IMR-90 (cell line): ENCODE measurements around the gene GMNN. TPM values are rescaled to one million over a fixed set of nuclear protein-coding genes. Genes with fewer than 3 reads are reported as not detected.

ENCODE experiments used
- ATAC-seq: fragments of 200-7000 bp; cut with Tn5 transposase; 2 replicates; pipeline ENCODE4 v1.9.1; 2020; ENCODE audit warnings: low read depth, mild to moderate bottlenecking, moderate library complexity
- BruUV-seq: library from RNA; stranded (reverse); fragments of 400-500 nt; replicated peaks from 2 replicates; lab custom pipeline; 2021; lab: Mats Ljungman, UMichigan
- CTCF ChIA-PET: fragments of 300-600 bp; formaldehyde crosslinking; extraction: SDS; loops from one replicate; lab custom pipeline; 2021; ENCODE audit warnings: antibody characterized with exemption; lab: Yijun Ruan, JAX
- POLR2A ChIA-PET: fragments of 300-600 bp; sonication (Branson Sonifier 250); formaldehyde crosslinking; loops from one replicate; lab custom pipeline; 2022; ENCODE audit warnings: antibody characterized with exemption; ENCODE audit not compliant: unreplicated experiment; lab: Charles Lee
- DNase-seq: peaks from one replicate; pipeline ENCODE4 v3.0.0; 2013
- H2AFZ ChIP-seq: replicated peaks from 2 replicates; pipeline ENCODE3; 2013; ENCODE audit warnings: low read length, mild to moderate bottlenecking; ENCODE audit not compliant: poor library complexity
- H2AK5ac ChIP-seq: 2 replicates; pipeline ENCODE4 v1.6.1; 2013; ENCODE audit warnings: low read depth, low read length, inconsistent platforms
- H2AK9ac ChIP-seq: replicated peaks from 2 replicates; pipeline ENCODE3; 2013; ENCODE audit warnings: mild to moderate bottlenecking, low read depth, low read length, moderate library complexity; ENCODE audit not compliant: poor library complexity
- H2BK120ac ChIP-seq: 2 replicates; pipeline ENCODE4 v1.6.1; 2013; ENCODE audit warnings: low read depth, low read length, inconsistent platforms
- H2BK15ac ChIP-seq: 3 replicates; pipeline ENCODE4 v1.6.1; 2013; ENCODE audit warnings: low read depth, low read length, inconsistent platforms
- H2BK20ac ChIP-seq: 2 replicates; pipeline ENCODE4 v1.6.1; 2013; ENCODE audit warnings: low read depth, mild to moderate bottlenecking, inconsistent platforms, low read length, moderate library complexity
- H2BK5ac ChIP-seq: 2 replicates; pipeline ENCODE4 v1.6.1; 2013; ENCODE audit warnings: mild to moderate bottlenecking, low read depth, low read length, inconsistent platforms; ENCODE audit not compliant: poor library complexity, severe bottlenecking
- H3K14ac ChIP-seq: replicated peaks from 2 replicates; pipeline ENCODE4 v1.6.1; 2013; ENCODE audit warnings: low read depth, low read length, inconsistent platforms
- H3K18ac ChIP-seq: 2 replicates; pipeline ENCODE4 v1.6.1; 2013; ENCODE audit warnings: low read depth, low read length, control low read depth
- H3K23ac ChIP-seq: 2 replicates; pipeline ENCODE4 v1.6.1; 2013; ENCODE audit warnings: low read depth, low read length, inconsistent platforms
- H3K27ac ChIP-seq: 2 replicates; pipeline ENCODE4 v1.5.1; 2013; ENCODE audit warnings: mild to moderate bottlenecking, control low read depth, low read length; ENCODE audit not compliant: insufficient read depth
- H3K27me3 ChIP-seq: 2 replicates; pipeline ENCODE4 v1.6.1; 2013; ENCODE audit warnings: low read length; ENCODE audit not compliant: control insufficient read depth, insufficient read depth
- H3K36me3 ChIP-seq: 2 replicates; pipeline ENCODE4 v1.6.1; 2013; ENCODE audit warnings: low read length, mixed read lengths; ENCODE audit not compliant: control insufficient read depth, insufficient read depth
- H3K4ac ChIP-seq: 2 replicates; pipeline ENCODE4 v1.6.1; 2013; ENCODE audit warnings: low read depth, low read length, inconsistent platforms
- H3K4me1 ChIP-seq: 2 replicates; pipeline ENCODE4 v1.6.1; 2013; ENCODE audit warnings: low read length, mixed read lengths; ENCODE audit not compliant: control insufficient read depth, insufficient read depth
- H3K4me2 ChIP-seq: 2 replicates; pipeline ENCODE4 v1.6.1; 2013; ENCODE audit warnings: low read depth, mild to moderate bottlenecking, control low read depth, low read length, moderate library complexity
- H3K4me3 ChIP-seq: 2 replicates; pipeline ENCODE4 v1.5.1; 2013; ENCODE audit warnings: low read depth, mild to moderate bottlenecking, control low read depth, low read length, moderate library complexity; ENCODE audit not compliant: insufficient read depth
- H3K56ac ChIP-seq: 2 replicates; pipeline ENCODE4 v1.6.1; 2013; ENCODE audit warnings: low read length, inconsistent platforms; ENCODE audit not compliant: insufficient read depth; ENCODE audit errors: extremely low read depth
- H3K79me1 ChIP-seq, 2 experiments: 2 replicates each; pipeline ENCODE4 v1.6.1; 2013; ENCODE audit warnings: low read length in 2 of 2, inconsistent platforms in 1 of 2, low read depth in 1 of 2
- H3K9ac ChIP-seq: 2 replicates; pipeline ENCODE4 v1.6.1; 2013; ENCODE audit warnings: low read depth, low read length, control low read depth
- H3K9me1 ChIP-seq: 2 replicates; pipeline ENCODE4 v1.6.1; 2013; ENCODE audit warnings: low read length, inconsistent platforms; ENCODE audit not compliant: insufficient read depth
- H3K9me3 ChIP-seq: 2 replicates; pipeline ENCODE4 v1.6.1; 2013; ENCODE audit warnings: low read length; ENCODE audit not compliant: control insufficient read depth, insufficient read depth
- H4K20me1 ChIP-seq: 2 replicates; pipeline ENCODE4 v1.6.1; 2013; ENCODE audit warnings: low read length, inconsistent platforms; ENCODE audit not compliant: insufficient read depth
- H4K5ac ChIP-seq: 2 replicates; pipeline ENCODE4 v1.6.1; 2013; ENCODE audit warnings: mild to moderate bottlenecking, low read depth, low read length, control low read depth
- H4K8ac ChIP-seq, 2 experiments: 2 replicates each; pipeline ENCODE4 v1.6.1; 2013; ENCODE audit warnings: low read depth in 2 of 2, low read length in 2 of 2, control low read depth in 1 of 2, inconsistent platforms in 1 of 2
- H4K91ac ChIP-seq: 2 replicates; pipeline ENCODE4 v1.6.1; 2013; ENCODE audit warnings: low read depth, low read length, inconsistent platforms; ENCODE audit not compliant: insufficient read depth
- BHLHE40 ChIP-seq: fragments of 150-350 bp; IDR thresholded peaks from 2 replicates; pipeline ENCODE4 v1.6.1; 2016; ENCODE audit warnings: mild to moderate bottlenecking, low read depth, low read length
- CEBPB ChIP-seq: IDR thresholded peaks from 2 replicates; pipeline ENCODE4 v1.6.1; 2012; ENCODE audit warnings: low read depth, low read length, improper control_type of control experiment
- CHD1 ChIP-seq: IDR thresholded peaks from 2 replicates; pipeline ENCODE4 v1.6.1; 2012; ENCODE audit warnings: low read depth, low read length, improper control_type of control experiment
- FOS ChIP-seq: fragments of 150-350 bp; IDR thresholded peaks from 2 replicates; pipeline ENCODE4 v1.6.1; 2016; ENCODE audit warnings: low read depth, low read length
- MAFK ChIP-seq: IDR thresholded peaks from 2 replicates; pipeline ENCODE4 v1.6.1; 2012; ENCODE audit warnings: low read depth, low read length, improper control_type of control experiment
- MAZ ChIP-seq: IDR thresholded peaks from 2 replicates; pipeline ENCODE4 v1.6.1; 2012; ENCODE audit warnings: low read depth, mild to moderate bottlenecking, low read length, improper control_type of control experiment, moderate library complexity, borderline replicate concordance
- MXI1 ChIP-seq: IDR thresholded peaks from 2 replicates; pipeline ENCODE4 v1.6.1; 2012; ENCODE audit warnings: low read depth, mild to moderate bottlenecking, low read length, moderate library complexity, borderline replicate concordance
- NFE2L2 ChIP-seq: fragments of 150-350 bp; IDR thresholded peaks from 2 replicates; pipeline ENCODE4 v1.6.1; 2016; ENCODE audit warnings: low read depth, mild to moderate bottlenecking, low read length
- POLR2A ChIP-seq: IDR thresholded peaks from 2 replicates; pipeline ENCODE4 v1.6.1; 2012; ENCODE audit warnings: mild to moderate bottlenecking, low read depth, low read length
- RAD21 ChIP-seq: IDR thresholded peaks from 2 replicates; pipeline ENCODE4 v1.6.1; 2012; ENCODE audit warnings: low read length, improper control_type of control experiment
- RCOR1 ChIP-seq: IDR thresholded peaks from 2 replicates; pipeline ENCODE4 v1.6.1; 2012; ENCODE audit warnings: mild to moderate bottlenecking, low read length, improper control_type of control experiment; ENCODE audit not compliant: insufficient replicate concordance
- RFX5 ChIP-seq: IDR thresholded peaks from 2 replicates; pipeline ENCODE4 v1.8.0; 2012; ENCODE audit warnings: low read depth, mild to moderate bottlenecking, low read length, moderate library complexity
- SMC3 ChIP-seq: fragments of 150-350 bp; IDR thresholded peaks from 2 replicates; pipeline ENCODE4 v1.6.1; 2016; ENCODE audit warnings: low read depth, mild to moderate bottlenecking, antibody characterized with exemption, low read length, moderate library complexity
- WGBS, 2 experiments: methylation state at CpG; one replicate each; pipeline versions ENCODE4 v1.1.5 to v1.1.7; 2013; ENCODE audit warnings: missing lambda C conversion rate in 2 of 2; ENCODE audit not compliant: insufficient read length in 1 of 2; ENCODE audit errors: extremely low coverage in 2 of 2; 5-methylcytosine and 5-hydroxymethylcytosine counted together
- dilution Hi-C: fragments of 300-500 bp; cut with HindIII; formaldehyde crosslinking; loops from one replicate; pipeline ENCODE4 v1.14.3; 2018; ENCODE audit warnings: low sequenced_read_pairs; ENCODE audit not compliant: unreplicated experiment
- in situ Hi-C: fragments of 300-500 bp; cut with MboI; formaldehyde crosslinking; loops from 3 replicates; pipeline ENCODE4 v1.14.3; 2019; ENCODE audit warnings: low sequenced_read_pairs, inconsistent platforms, mixed read lengths
- intact Hi-C: fragments of 100-400 bp; cut with micrococcal nuclease; formaldehyde crosslinking; loops from 2 replicates; pipeline ENCODE4 v1.10.0; 2022
- polyA plus RNA-seq, 3 experiments: library from polyadenylated mRNA; depleted of rRNA; stranded (reverse); fragments of >200 nt; gene quantifications; 2 replicates each; pipeline ENCODE4 v1.2.3, GENCODE V29; 2012; ENCODE audit warnings: low replicate concordance in 1 of 3
- total RNA-seq: library from RNA; depleted of rRNA; stranded (reverse); fragments of >200 nt; gene quantifications from 2 replicates; pipeline ENCODE4 v1.2.3, GENCODE V29; 2012
- TF ChIP-seq, protein P1 (sequence below): conservative IDR thresholded peaks from 2 replicates; pipeline ENCODE4 v1.5.1; 2012; ENCODE audit warnings: mild to moderate bottlenecking, low read depth, low read length, improper control_type of control experiment
- TF ChIP-seq, protein P2 (sequence below): fragments of 150-350 bp; IDR thresholded peaks from 2 replicates; pipeline ENCODE4 v1.6.1; 2016; ENCODE audit warnings: low read depth, mild to moderate bottlenecking, low read length, moderate library complexity, borderline replicate concordance
- TF ChIP-seq, protein P3 (sequence below): fragments of 150-350 bp; IDR thresholded peaks from 2 replicates; pipeline ENCODE4 v1.6.1; 2017; ENCODE audit warnings: mild to moderate bottlenecking, antibody characterized with exemption, low read length, low read depth

GMNN gene
- total and polyA plus RNA-seq, 2 of the 4 experiments (the other 2 are of a cell fraction), result 19.7 to 22.2 TPM

DNA sequence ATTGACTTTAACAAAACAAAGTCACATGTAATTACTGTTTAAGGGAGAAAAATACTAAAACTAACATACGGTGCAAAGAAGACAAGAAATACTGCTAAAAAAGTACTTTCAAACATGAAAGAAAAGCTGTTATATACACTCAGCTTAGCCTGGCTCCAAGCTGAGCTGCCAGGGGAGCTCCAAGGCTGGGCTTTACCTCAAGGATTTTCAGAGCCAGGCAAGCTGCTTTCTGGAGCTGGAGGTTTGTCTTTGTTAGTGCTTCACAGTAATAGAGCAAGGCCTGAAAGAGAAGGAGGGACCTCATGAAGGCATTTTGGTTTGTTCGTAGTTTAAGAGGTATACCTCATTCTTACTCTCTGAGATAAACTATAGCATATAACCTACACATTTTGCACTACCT, 43.6 kb downstream of the GMNN start:
- H2AK5ac ChIP-seq, result no peak overlapping the region
- no peak overlapping the region for H2BK15ac ChIP-seq
- H4K8ac ChIP-seq, result no peak overlapping the region
- H4K20me1 ChIP-seq, result no peaks in the 10 kb centered on the region
- H3K4me1 ChIP-seq, result peaks cover 3% of the 10 kb centered on the region; the same call in 1 of the 2 replicates
- WGBS, 2 experiments, result no CpG with 5 or more reads among the region's 2 CpGs
- H3K4ac ChIP-seq, result no peak overlapping the region
- H3K79me1 ChIP-seq, result no peaks in the 10 kb centered on the region
- no peak overlapping the region for H2BK5ac ChIP-seq
- POLR2A ChIA-PET, result no interaction called here
- H3K4me2 ChIP-seq, result no peak overlapping the region
- dilution Hi-C loops, result no loop called here
- no peaks in the 10 kb centered on the region for H3K9me1 ChIP-seq
- no peak overlapping the region for H3K4me3 ChIP-seq
- in situ Hi-C loops, result no loop called here
- no peak overlapping the region for H3K56ac ChIP-seq
- H2BK20ac ChIP-seq, result no peak overlapping the region
- no peak for TF ChIP-seq FOS
- no peak for TF ChIP-seq MAZ
- TF ChIP-seq RCOR1, result no peak
- TF ChIP-seq SMC3, result no peak
- TF ChIP-seq RFX5, result no peak
- no peak for TF ChIP-seq POLR2A
- no peak for TF ChIP-seq NFE2L2
- TF ChIP-seq CHD1, result no peak
- TF ChIP-seq MAFK, result no peak
- TF ChIP-seq MXI1, result no peak
- TF ChIP-seq, protein P1, sequence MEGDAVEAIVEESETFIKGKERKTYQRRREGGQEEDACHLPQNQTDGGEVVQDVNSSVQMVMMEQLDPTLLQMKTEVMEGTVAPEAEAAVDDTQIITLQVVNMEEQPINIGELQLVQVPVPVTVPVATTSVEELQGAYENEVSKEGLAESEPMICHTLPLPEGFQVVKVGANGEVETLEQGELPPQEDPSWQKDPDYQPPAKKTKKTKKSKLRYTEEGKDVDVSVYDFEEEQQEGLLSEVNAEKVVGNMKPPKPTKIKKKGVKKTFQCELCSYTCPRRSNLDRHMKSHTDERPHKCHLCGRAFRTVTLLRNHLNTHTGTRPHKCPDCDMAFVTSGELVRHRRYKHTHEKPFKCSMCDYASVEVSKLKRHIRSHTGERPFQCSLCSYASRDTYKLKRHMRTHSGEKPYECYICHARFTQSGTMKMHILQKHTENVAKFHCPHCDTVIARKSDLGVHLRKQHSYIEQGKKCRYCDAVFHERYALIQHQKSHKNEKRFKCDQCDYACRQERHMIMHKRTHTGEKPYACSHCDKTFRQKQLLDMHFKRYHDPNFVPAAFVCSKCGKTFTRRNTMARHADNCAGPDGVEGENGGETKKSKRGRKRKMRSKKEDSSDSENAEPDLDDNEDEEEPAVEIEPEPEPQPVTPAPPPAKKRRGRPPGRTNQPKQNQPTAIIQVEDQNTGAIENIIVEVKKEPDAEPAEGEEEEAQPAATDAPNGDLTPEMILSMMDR, result no peak
- TF ChIP-seq, protein P2, sequence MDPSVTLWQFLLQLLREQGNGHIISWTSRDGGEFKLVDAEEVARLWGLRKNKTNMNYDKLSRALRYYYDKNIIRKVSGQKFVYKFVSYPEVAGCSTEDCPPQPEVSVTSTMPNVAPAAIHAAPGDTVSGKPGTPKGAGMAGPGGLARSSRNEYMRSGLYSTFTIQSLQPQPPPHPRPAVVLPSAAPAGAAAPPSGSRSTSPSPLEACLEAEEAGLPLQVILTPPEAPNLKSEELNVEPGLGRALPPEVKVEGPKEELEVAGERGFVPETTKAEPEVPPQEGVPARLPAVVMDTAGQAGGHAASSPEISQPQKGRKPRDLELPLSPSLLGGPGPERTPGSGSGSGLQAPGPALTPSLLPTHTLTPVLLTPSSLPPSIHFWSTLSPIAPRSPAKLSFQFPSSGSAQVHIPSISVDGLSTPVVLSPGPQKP, result no peak
- no peak for TF ChIP-seq RAD21
- TF ChIP-seq, protein P3, sequence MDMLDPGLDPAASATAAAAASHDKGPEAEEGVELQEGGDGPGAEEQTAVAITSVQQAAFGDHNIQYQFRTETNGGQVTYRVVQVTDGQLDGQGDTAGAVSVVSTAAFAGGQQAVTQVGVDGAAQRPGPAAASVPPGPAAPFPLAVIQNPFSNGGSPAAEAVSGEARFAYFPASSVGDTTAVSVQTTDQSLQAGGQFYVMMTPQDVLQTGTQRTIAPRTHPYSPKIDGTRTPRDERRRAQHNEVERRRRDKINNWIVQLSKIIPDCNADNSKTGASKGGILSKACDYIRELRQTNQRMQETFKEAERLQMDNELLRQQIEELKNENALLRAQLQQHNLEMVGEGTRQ, result no peak
- TF ChIP-seq BHLHE40, result no peak
- TF ChIP-seq CEBPB, result no peak
- no peak overlapping the region for H2BK120ac ChIP-seq
- DNase-seq (no peak), ATAC-seq (no peak)
- H3K18ac ChIP-seq, result no peak overlapping the region
- H2AFZ ChIP-seq, result no peak overlapping the region
- H3K27me3 ChIP-seq, result no peaks in the 10 kb centered on the region
- no peak overlapping the region for H3K14ac ChIP-seq
- H3K36me3 ChIP-seq, result no peaks in the 10 kb centered on the region
- no peak overlapping the region for H4K5ac ChIP-seq
- no peak overlapping the region for H3K27ac ChIP-seq
- H3K9ac ChIP-seq, result no peak overlapping the region
- intact Hi-C loops, result no loop called here
- H4K91ac ChIP-seq, result no peak overlapping the region
- no peak overlapping the region for H3K23ac ChIP-seq
- CTCF ChIA-PET, result no interaction called here
- H3K9me3 ChIP-seq, result no peaks in the 10 kb centered on the region
- BruUV-seq, result no TSS peak
- no peak overlapping the region for H2AK9ac ChIP-seq
